Measurements from ENCODE around the gene RSRC1.

DNA sequence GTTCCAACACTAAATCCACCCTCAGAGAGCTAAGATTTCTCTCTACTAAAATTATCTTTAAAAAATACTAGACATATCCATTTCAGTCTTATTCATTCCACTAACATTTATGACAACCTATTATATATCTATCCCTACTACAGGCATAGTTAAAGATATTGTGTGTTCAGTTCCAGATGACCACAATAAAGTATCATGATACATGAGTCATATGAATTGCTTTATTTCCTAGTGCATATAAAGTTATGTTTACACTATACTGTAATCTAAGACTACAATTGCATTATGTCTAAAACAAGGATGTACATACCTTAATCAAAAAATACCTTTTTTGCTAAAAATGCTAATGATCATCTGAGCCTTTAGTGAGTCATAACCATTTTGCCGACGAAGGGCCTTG, 23.1 kb upstream of the RSRC1 start:
- TF ChIP-seq POLR2A (IDR thresholded peaks at IDR 0.05; ENCODE audit: low read depth, low read length) (no peak), POLR2AphosphoS5 (IDR thresholded peaks at IDR 0.05; ENCODE audit: low read depth, low read length) (no peak), POU2F2 (IDR thresholded peaks at IDR 0.05; ENCODE audit: low read depth, low read length) (no peak), TAF1 (IDR thresholded peaks at IDR 0.05; ENCODE audit: low read depth, low read length) (no peak), PAX5 (IDR thresholded peaks at IDR 0.05; ENCODE audit: insufficient read depth, low read length, severe bottlenecking) (no peak)
